ENCODE results near the gene PATJ. TPM values are rescaled to one million over a fixed set of nuclear protein-coding genes. Genes with fewer than 3 reads are reported as not detected.

The PATJ gene
- total and polyA plus RNA-seq, 2 donors (not counting 3 experiments of a cell fraction or from before 2014, with no cell fraction given) = 1.1 to 3.0 TPM

- no peak for DNase-seq (ENCODE audit: low read depth, low spot score)
- Histone ChIP-seq H2AFZ (ENCODE audit: low read depth, low read length) (no peak overlapping the region), H3K9me3 (replicated peaks; ENCODE audit: control insufficient read depth, insufficient read depth, low read length) (no peaks in the 10 kb centered on the region), H3K9me1 (replicated peaks; ENCODE audit: control insufficient read depth, extremely low read depth, insufficient read depth, low read length) (no peaks in the 10 kb centered on the region), H3K27me3 (ENCODE audit: control insufficient read depth in 2 of 2, insufficient read depth in 2 of 2, low read length in 2 of 2) (no peaks in the 10 kb centered on the region), H3K4me2 (ENCODE audit: insufficient read depth, low read length) (no peak overlapping the region), H3K27ac (ENCODE audit: insufficient read depth, low read depth, low read length) (no peak overlapping the region), H3K4me1 (ENCODE audit: control insufficient read depth, extremely low read depth, insufficient read depth, low read length) (no peaks in the 10 kb centered on the region), H3K79me2 (ENCODE audit: control insufficient read depth, insufficient read depth, low read length) (no peaks in the 10 kb centered on the region), H4K20me1 (replicated peaks; ENCODE audit: control insufficient read depth, extremely low read depth, insufficient read depth, low read length) (no peaks in the 10 kb centered on the region), H3K36me3 (ENCODE audit: control insufficient read depth in 2 of 2, extremely low read depth in 1 of 2, insufficient read depth in 2 of 2, low read length in 2 of 2) (no peaks in the 10 kb centered on the region), H3K4me3 (replicated peaks in 1 of 3; ENCODE audit: insufficient read depth in 1 of 3, low read depth in 1 of 3, low read length in 3 of 3) (no peak overlapping the region), H3K9ac (replicated peaks; ENCODE audit: extremely low read depth, insufficient read depth, low read length) (no peak overlapping the region)
- ChIA-PET CTCF (no interaction called here), POLR2A (no interaction called here)
- FAIRE-seq = no peak
- dilution Hi-C loops (cut with MboI; ENCODE audit: extremely low pct_ligation_motif_present, low sequenced_read_pairs) (no loop called here), intact Hi-C loops (cut with micrococcal nuclease) (no loop called here)
- no TSS peak for BruUV-seq (replicated peaks)
- TF ChIP-seq POLR2AphosphoS5 (IDR thresholded peaks at IDR 0.05; ENCODE audit: insufficient read depth, low read depth, low read length) (no peak), GATA2 (IDR thresholded peaks at IDR 0.05; ENCODE audit: insufficient read depth, insufficient read length, low read depth, low read length) (no peak), CTCF (IDR thresholded peaks at IDR 0.05; ENCODE audit: extremely low read depth in 1 of 2, insufficient read depth in 1 of 2, low read depth in 1 of 2, low read length in 2 of 2) (no peak), MYC (IDR thresholded peaks at IDR 0.05; ENCODE audit: low read depth, low read length) (no peak), FOS (IDR thresholded peaks at IDR 0.05; ENCODE audit: borderline replicate concordance, insufficient read depth, low read length) (no peak), MAX (IDR thresholded peaks at IDR 0.05; ENCODE audit: insufficient read depth, insufficient read length) (no peak), POLR2A (IDR thresholded peaks at IDR 0.05; ENCODE audit: low read depth, low read length) (no peak), EZH2 (IDR thresholded peaks at IDR 0.05; ENCODE audit: borderline replicate concordance, low read depth, low read length, severe bottlenecking) (no peak), JUN (IDR thresholded peaks at IDR 0.05; ENCODE audit: borderline replicate concordance, insufficient read depth, insufficient read length, low read depth) (no peak)
Measured at GRCh38 chr1:62011006-62011405, 268.7 kb downstream of the PATJ start.

Data from endothelial cell of umbilical vein (primary cell).